ENCODE measurements around the gene GALR2. TPM values are rescaled to one million over a fixed set of nuclear protein-coding genes. Genes with fewer than 3 reads are reported as not detected.

GALR2 gene
- total RNA-seq, 6 donors from 2014 or later = 0.61 TPM; not detected in 5

GRCh38 chr17:76120658-76121008 is 46.1 kb downstream of the GALR2 start:
- TF ChIP-seq CTCF (IDR thresholded peaks at IDR 0.05) (no peak), EP300 (IDR thresholded peaks at IDR 0.05) (no peak), POLR2A (IDR thresholded peaks at IDR 0.05) (no peak), POLR2AphosphoS5 (IDR thresholded peaks at IDR 0.05) (no peak)
- Histone ChIP-seq H3K4me1 (peaks cover 6 to 11% (median 8%) of the 10 kb centered on the region in 4 donors), H3K36me3 (no peaks in the 10 kb centered on the region), H3K27ac (no peak overlapping the region), H3K9me3 (no peaks in the 10 kb centered on the region), H3K27me3 (no peaks in the 10 kb centered on the region), H3K4me3 (no peak overlapping the region)
- 90 to 93% methylated on average over 5 of the region's 5 CpGs for WGBS, 2 donors
- no peak for DNase-seq
- ATAC-seq (ENCODE audit: low FRiP score in 2 of 2) = no peak

GRCh38 chr17:76121932-76122430 is 47.4 kb downstream of the GALR2 start:
- no peaks in the 10 kb centered on the region for H3K27me3 ChIP-seq
- no peaks in the 10 kb centered on the region for H3K9me3 ChIP-seq
- 51 to 62% methylated on average over 21 to 24 of the region's 42 CpGs for WGBS, 2 donors
- ATAC-seq (ENCODE audit: low FRiP score in 2 of 2) = peak in 1 of 2 donors; percentile 59
- DNase-seq = peak in 1 of 2 donors; percentile 85
- no peak for TF ChIP-seq CTCF (IDR thresholded peaks at IDR 0.05)
- TF ChIP-seq EP300 (IDR thresholded peaks at IDR 0.05) = no peak
- no peak for TF ChIP-seq POLR2AphosphoS5 (IDR thresholded peaks at IDR 0.05)
- TF ChIP-seq POLR2A (IDR thresholded peaks at IDR 0.05) = no peak
- peaks cover 6 to 11% (median 8%) of the 10 kb centered on the region in 4 donors for H3K4me1 ChIP-seq
- peak overlapping the region in 2 of 4 donors; percentile 48 to 77 for H3K27ac ChIP-seq
- peak overlapping the region in 3 of 4 donors; percentile 27 to 41 (median 34) for H3K4me3 ChIP-seq
- H3K36me3 ChIP-seq = no peaks in the 10 kb centered on the region

- Histone ChIP-seq H3K36me3 (no peaks in the 10 kb centered on the region), H3K4me1 (peaks cover 6 to 11% (median 8%) of the 10 kb centered on the region in 4 donors), H3K27me3 (no peaks in the 10 kb centered on the region), H3K9me3 (no peaks in the 10 kb centered on the region), H3K4me3 (no peak overlapping the region), H3K27ac (no peak overlapping the region)
- ATAC-seq (ENCODE audit: low FRiP score in 2 of 2) (no peak), DNase-seq (no peak)
- TF ChIP-seq POLR2AphosphoS5 (IDR thresholded peaks at IDR 0.05) (no peak), EP300 (IDR thresholded peaks at IDR 0.05) (no peak), POLR2A (IDR thresholded peaks at IDR 0.05) (no peak), CTCF (IDR thresholded peaks at IDR 0.05) (no peak)
- 93 to 94% methylated on average over 24 of the region's 24 CpGs for WGBS, 2 donors
Measured at GRCh38 chr17:76122431-76123190, 48.0 kb downstream of the GALR2 start.

- ATAC-seq (ENCODE audit: low FRiP score in 2 of 2) (no peak), DNase-seq (no peak)
- Histone ChIP-seq H3K9me3 (no peaks in the 10 kb centered on the region), H3K36me3 (no peaks in the 10 kb centered on the region), H3K27me3 (no peaks in the 10 kb centered on the region), H3K4me3 (no peak overlapping the region), H3K27ac (no peak overlapping the region), H3K4me1 (peaks cover 6 to 11% (median 8%) of the 10 kb centered on the region in 4 donors)
- TF ChIP-seq POLR2AphosphoS5 (IDR thresholded peaks at IDR 0.05) (no peak), CTCF (IDR thresholded peaks at IDR 0.05) (no peak), EP300 (IDR thresholded peaks at IDR 0.05) (no peak), POLR2A (IDR thresholded peaks at IDR 0.05) (no peak)
- 65 to 73% methylated on average over 5 of the region's 5 CpGs for WGBS, 2 donors
Measured at GRCh38 chr17:76123191-76123499, 48.6 kb downstream of the GALR2 start.
